GM12878 (cell line): ENCODE results near the gene MYO3B. TPM values are rescaled to one million over a fixed set of nuclear protein-coding genes. Genes with fewer than 3 reads are reported as not detected.

Source experiments
- ATAC-seq: fragments of 200-7000 bp; cut with Tn5 transposase; 3 replicates; pipeline ENCODE4 v1.9.1; 2020; ENCODE audit warnings: mild to moderate bottlenecking, moderate library complexity
- BruUV-seq: library from RNA; stranded (reverse); fragments of 400-500 nt; replicated peaks from 2 replicates; lab custom pipeline; 2021; lab: Mats Ljungman, UMichigan
- CTCF ChIA-PET: fragments of 300-600 bp; sonication (Branson Sonifier 250); formaldehyde crosslinking; extraction: SDS; loops from one replicate; lab custom pipeline; 2021; ENCODE audit warnings: inconsistent platforms; lab: Yijun Ruan, JAX
- POLR2A ChIA-PET: fragments of 350-600 bp; formaldehyde crosslinking; extraction: SDS; loops from one replicate; lab custom pipeline; 2021; ENCODE audit warnings: inconsistent platforms; lab: Charles Lee
- RAD21 ChIA-PET: fragments of 300-600 bp; sonication (Branson Sonifier 250); formaldehyde crosslinking; loops from one replicate; lab custom pipeline; 2023; ENCODE audit warnings: antibody characterized with exemption; ENCODE audit not compliant: unreplicated experiment; lab: Charles Lee
- SMC1A ChIA-PET: fragments of 300-600 bp; sonication (Branson Sonifier 250); formaldehyde crosslinking; loops from one replicate; lab custom pipeline; 2023; ENCODE audit not compliant: unreplicated experiment, uncharacterized antibody; lab: Charles Lee
- DNase-seq: peaks from one replicate; pipeline ENCODE4 v3.0.0-alpha.2; 2011; ENCODE audit warnings: low read depth, low spot score
- FAIRE-seq: peaks from 3 replicates; lab custom pipeline; 2011; peaks lifted over from hg19 to GRCh38; lab: Jason Lieb, UNC
- H2AFZ ChIP-seq: 2 replicates; pipeline ENCODE4 v1.6.0; 2011; ENCODE audit warnings: low read depth, low read length, control low read depth; ENCODE audit not compliant: control insufficient read depth
- H3K27ac ChIP-seq: 2 replicates; pipeline ENCODE4 v1.5.1; 2011; ENCODE audit warnings: control low read depth; ENCODE audit not compliant: control insufficient read depth, insufficient read depth
- H3K27me3 ChIP-seq, 2 experiments: replicated peaks in 1 of 2; 2 replicates each; pipeline versions ENCODE4 v1.6.0 to v1.6.1; 2011; ENCODE audit warnings: low read length in 1 of 2; ENCODE audit not compliant: control insufficient read depth in 2 of 2, insufficient read depth in 2 of 2
- H3K36me3 ChIP-seq, 2 experiments: 2 replicates each; pipeline ENCODE4 v1.5.1; 2011; ENCODE audit warnings: low read length in 1 of 2; ENCODE audit not compliant: control insufficient read depth in 2 of 2, insufficient read depth in 2 of 2
- H3K4me1 ChIP-seq: 2 replicates; pipeline ENCODE4 v1.6.1; 2011; ENCODE audit warnings: mild to moderate bottlenecking, low read length, moderate library complexity, mixed read lengths; ENCODE audit not compliant: control insufficient read depth, insufficient read depth
- H3K4me2 ChIP-seq: 2 replicates; pipeline ENCODE4 v1.6.0; 2011; ENCODE audit warnings: control low read depth; ENCODE audit not compliant: control insufficient read depth, insufficient read depth
- H3K4me3 ChIP-seq: fragments of 200-600 bp; sonication (generic); 2 replicates; pipeline ENCODE4 v1.5.1; 2016
- H3K79me2 ChIP-seq: 2 replicates; pipeline ENCODE4 v1.6.0; 2011; ENCODE audit warnings: low read length; ENCODE audit not compliant: control insufficient read depth, insufficient read depth
- H3K9ac ChIP-seq: 2 replicates; pipeline ENCODE4 v1.8.0; 2011; ENCODE audit warnings: low read length, control low read depth, mixed read lengths; ENCODE audit not compliant: control insufficient read depth, insufficient read depth
- H3K9me3 ChIP-seq: replicated peaks from 3 replicates; pipeline ENCODE4 v1.5.1; 2011; ENCODE audit warnings: mild to moderate bottlenecking, low read length; ENCODE audit not compliant: control insufficient read depth, insufficient read depth
- H4K20me1 ChIP-seq: 2 replicates; pipeline ENCODE4 v1.6.0; 2011; ENCODE audit not compliant: control insufficient read depth, insufficient read depth
- ATF7 ChIP-seq: fragments of 450-650 bp; IDR thresholded peaks from 2 replicates; pipeline ENCODE4 v1.6.1; 2016; ENCODE audit warnings: low read depth, mild to moderate bottlenecking
- HCFC1 ChIP-seq: fragments of 150-350 bp; IDR thresholded peaks from 2 replicates; pipeline ENCODE4 v1.6.1; 2014; ENCODE audit warnings: low read length
- IRF4 ChIP-seq: IDR thresholded peaks from 2 replicates; pipeline ENCODE4 v1.6.1; 2011; ENCODE audit warnings: low read depth, low read length
- IRF5 ChIP-seq: fragments of 450-650 bp; IDR thresholded peaks from 2 replicates; pipeline ENCODE4 v1.6.1; 2017; ENCODE audit warnings: borderline replicate concordance
- KAT2A ChIP-seq: conservative IDR thresholded peaks from 2 replicates; pipeline ENCODE4 v1.6.1; 2011; ENCODE audit warnings: low read depth, low read length; ENCODE audit not compliant: control insufficient read depth
- MLLT1 ChIP-seq: fragments of 450-650 bp; IDR thresholded peaks from 2 replicates; pipeline ENCODE4 v1.6.1; 2016; ENCODE audit warnings: mild to moderate bottlenecking
- MYB ChIP-seq: fragments of 150-350 bp; IDR thresholded peaks from 2 replicates; pipeline ENCODE4 v1.6.1; 2014; ENCODE audit warnings: mild to moderate bottlenecking, low read depth, low read length, borderline replicate concordance
- NFYA ChIP-seq: IDR thresholded peaks from 2 replicates; pipeline ENCODE4 v1.6.1; 2011; ENCODE audit warnings: low read depth, mild to moderate bottlenecking, low read length, improper control_type of control experiment, borderline replicate concordance
- NR2F1 ChIP-seq: fragments of 450-650 bp; conservative IDR thresholded peaks from 2 replicates; pipeline ENCODE4 v1.6.1; 2017; ENCODE audit warnings: mild to moderate bottlenecking
- RAD21 ChIP-seq: IDR thresholded peaks from 2 replicates; pipeline ENCODE4 v1.6.1; 2011; ENCODE audit warnings: mild to moderate bottlenecking, low read depth, low read length, moderate library complexity; ENCODE audit not compliant: insufficient read depth
- RAD51 ChIP-seq: fragments of 450-650 bp; IDR thresholded peaks from 2 replicates; pipeline ENCODE4 v1.6.1; 2016; ENCODE audit warnings: moderate library complexity, mild to moderate bottlenecking, inconsistent platforms
- RB1 ChIP-seq: fragments of 450-650 bp; formaldehyde crosslinking; IDR thresholded peaks from 2 replicates; pipeline ENCODE4 v1.6.1; 2017; ENCODE audit warnings: mild to moderate bottlenecking, borderline replicate concordance
- SRF ChIP-seq, 2 experiments: IDR thresholded peaks; 2 replicates each; pipeline ENCODE4 v1.6.1; 2011; ENCODE audit warnings: low read depth in 2 of 2, low read length in 2 of 2, mild to moderate bottlenecking in 1 of 2, moderate library complexity in 1 of 2
- USF1 ChIP-seq: IDR thresholded peaks from 2 replicates; pipeline ENCODE4 v1.6.1; 2011; ENCODE audit warnings: borderline replicate concordance, low read depth, mild to moderate bottlenecking, moderate library complexity, mixed read lengths, low read length; ENCODE audit not compliant: insufficient read depth; ENCODE audit errors: extremely low read length
- ZNF217 ChIP-seq: fragments of 450-650 bp; IDR thresholded peaks from 2 replicates; pipeline ENCODE4 v1.6.1; 2017; ENCODE audit warnings: antibody characterized with exemption, mild to moderate bottlenecking
- ZNF592 ChIP-seq: fragments of 450-650 bp; IDR thresholded peaks from 2 replicates; pipeline ENCODE4 v1.6.1; 2017; ENCODE audit warnings: mild to moderate bottlenecking, moderate library complexity
- WGBS: methylation state at CpG from one replicate; pipeline ENCODE4 v1.1.6; 2016; ENCODE audit warnings: low lambda C conversion rate; ENCODE audit not compliant: insufficient replicate concordance, insufficient coverage; ENCODE audit errors: missing lambda C conversion rate; 5-methylcytosine and 5-hydroxymethylcytosine counted together
- in situ Hi-C: fragments of 300-500 bp; cut with MboI; formaldehyde crosslinking; loops from 9 replicates; pipeline ENCODE4 v1.14.3; 2018; ENCODE audit warnings: mixed read lengths
- intact Hi-C: fragments of 100-400 bp; cut with micrococcal nuclease; formaldehyde crosslinking; loops from one replicate; pipeline ENCODE4 v1.14.2; 2022; ENCODE audit not compliant: unreplicated experiment
- polyA plus RNA-seq, 11 experiments: library from polyadenylated mRNA; depleted of rRNA in 4 of 11; unstranded in 6 of 11; stranded (reverse) in 5 of 11; fragments of >200 nt; fragmentation: Nextera tagmentation in 4 of 11; fragmentation: Illumina TruSeq in 1 of 11; extraction: Ambion mirVana in 4 of 11; extraction: Trizol in 1 of 11; gene quantifications; 1 replicate in 1 of 11; 2 replicates in 10 of 11; pipeline versions ENCODE4 v1.2.1 to v1.2.3, GENCODE V29; 2011 to 2016; ENCODE audit warnings: inconsistent platforms in 2 of 11, missing spikeins in 2 of 11, low read depth in 1 of 11
- total RNA-seq, 4 experiments: library from RNA; depleted of rRNA in 3 of 4; stranded (reverse); fragments of >200 nt in 3 of 4; fragmentation: Illumina TruSeq in 1 of 4; extraction: Trizol in 1 of 4; gene quantifications; 2 replicates each; pipeline versions ENCODE4 v1.2.1 to v1.2.3, GENCODE V29; 2013 to 2021

The MYO3B gene
- total and polyA plus RNA-seq, 10 of the 15 experiments (the other 5 are each of a cell fraction or from before 2014, with no cell fraction given), result 1.1 to 7.1 (median 2.1) TPM

DNA sequence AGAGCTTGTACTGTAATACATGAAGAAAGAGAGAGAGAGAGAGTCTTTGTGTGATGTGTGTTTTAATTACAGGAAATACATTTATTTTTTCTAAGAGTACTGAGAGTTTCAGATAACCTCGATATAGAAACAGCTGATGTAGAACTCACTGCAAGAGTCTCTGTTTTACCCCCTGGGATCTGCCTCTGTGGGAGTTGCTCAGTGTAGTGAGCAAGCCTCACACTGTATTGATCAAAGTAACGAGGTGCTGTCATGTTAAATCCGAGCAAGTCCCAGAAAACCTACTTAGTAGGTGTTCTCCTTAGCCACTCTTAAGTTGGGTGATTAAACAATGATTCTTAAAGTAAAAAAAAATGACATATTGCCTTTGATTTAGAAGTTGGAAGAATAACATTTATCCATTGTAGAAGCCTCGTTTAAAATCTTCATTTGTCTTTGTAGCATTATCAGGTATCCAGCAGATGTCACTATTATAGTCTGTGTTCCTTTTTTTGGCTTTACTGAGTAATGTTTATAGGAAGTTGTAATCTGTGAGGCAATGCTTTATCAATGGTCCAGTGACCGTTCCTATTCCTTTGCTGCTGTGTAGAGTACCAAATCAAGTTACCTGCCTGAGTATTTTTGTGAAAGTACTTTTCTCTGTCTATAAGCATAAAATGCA, 219.0 kb downstream of the MYO3B start:
- peak; percentile 71 for ATAC-seq
- Histone ChIP-seq H3K36me3 (no peaks in the 10 kb centered on the region), H3K4me1 (no peaks in the 10 kb centered on the region; the same call in 1 of the 2 replicates), H4K20me1 (no peaks in the 10 kb centered on the region), H3K4me3 (no peak overlapping the region), H3K79me2 (no peaks in the 10 kb centered on the region), H3K27me3 (no peaks in the 10 kb centered on the region), H3K4me2 (0 out of 2 replicates have a peak overlapping the region, but pooled peaks have one; percentile 12), H2AFZ (no peak overlapping the region; the same call in 1 of the 2 replicates), H3K9ac (no peak overlapping the region), H3K9me3 (no peaks in the 10 kb centered on the region), H3K27ac (no peak overlapping the region)
- RAD21 ChIA-PET, result interaction anchor here (1.5 to 1.9 kb wide), 2 partner anchors 12 to 416 kb away, joined by 4 to 5 read pairs; no protein-coding TSS in a partner anchor
- no peak for DNase-seq
- in situ Hi-C loops, result no loop called here
- no TSS peak for BruUV-seq
- FAIRE-seq, result peak; percentile 66
- SMC1A ChIA-PET, result interaction anchor here (0.5 to 4.2 kb wide), 14 partner anchors 12 to 1083 kb away, joined by 3 to 25 read pairs (median 4); no protein-coding TSS in a partner anchor
- POLR2A ChIA-PET, result no interaction called here
- WGBS, result under 1% methylated on average over 5 of the region's 5 CpGs
- intact Hi-C loops, result loop anchor here (1.0 kb wide), 1 partner anchor 418 kb away; no protein-coding TSS in a partner anchor
- CTCF ChIA-PET, result interaction anchor here (0.7 to 5.2 kb wide), 18 partner anchors 11 to 466 kb away, joined by 3 to 57 read pairs (median 4); partner anchors contain the start of gene GAD1
- TF ChIP-seq RAD21, result peak; percentile 47
- TF ChIP-seq SRF (IDR thresholded peaks at IDR 0.05; ENCODE audit: low read depth in 2 of 2, low read length in 2 of 2), result no peak
- no peak for TF ChIP-seq USF1
- no peak for TF ChIP-seq ZNF592
- TF ChIP-seq NFYA, result no peak
- TF ChIP-seq HCFC1, result no peak
- no peak; the same call in 1 of the 2 replicates for TF ChIP-seq ATF7
- TF ChIP-seq RAD51, result no peak
- no peak for TF ChIP-seq IRF4
- no peak for TF ChIP-seq ZNF217
- no peak for TF ChIP-seq MYB
- TF ChIP-seq NR2F1, result no peak
- TF ChIP-seq IRF5, result no peak
- TF ChIP-seq MLLT1, result no peak
- no peak for TF ChIP-seq RB1
- no peak for TF ChIP-seq KAT2A
